Fibroblast of mammary gland (primary cell): ENCODE data around the gene GFI1B.

Experiments used
- DNase-seq: peaks from one replicate; pipeline ENCODE4 v3.0.0-alpha.2; 2010; ENCODE audit warnings: low read depth
- H3K4me3 ChIP-seq: 2 replicates; pipeline ENCODE4 v1.5.1; 2011; ENCODE audit warnings: low read depth, mild to moderate bottlenecking, low read length, moderate library complexity; ENCODE audit not compliant: control insufficient read depth
- TF ChIP-seq, protein P1 (sequence below): conservative IDR thresholded peaks from 2 replicates; pipeline ENCODE4 v1.5.1; 2011; ENCODE audit warnings: low read depth, low read length, inconsistent platforms; ENCODE audit not compliant: control insufficient read depth, insufficient read depth

Gene GFI1B

DNA sequence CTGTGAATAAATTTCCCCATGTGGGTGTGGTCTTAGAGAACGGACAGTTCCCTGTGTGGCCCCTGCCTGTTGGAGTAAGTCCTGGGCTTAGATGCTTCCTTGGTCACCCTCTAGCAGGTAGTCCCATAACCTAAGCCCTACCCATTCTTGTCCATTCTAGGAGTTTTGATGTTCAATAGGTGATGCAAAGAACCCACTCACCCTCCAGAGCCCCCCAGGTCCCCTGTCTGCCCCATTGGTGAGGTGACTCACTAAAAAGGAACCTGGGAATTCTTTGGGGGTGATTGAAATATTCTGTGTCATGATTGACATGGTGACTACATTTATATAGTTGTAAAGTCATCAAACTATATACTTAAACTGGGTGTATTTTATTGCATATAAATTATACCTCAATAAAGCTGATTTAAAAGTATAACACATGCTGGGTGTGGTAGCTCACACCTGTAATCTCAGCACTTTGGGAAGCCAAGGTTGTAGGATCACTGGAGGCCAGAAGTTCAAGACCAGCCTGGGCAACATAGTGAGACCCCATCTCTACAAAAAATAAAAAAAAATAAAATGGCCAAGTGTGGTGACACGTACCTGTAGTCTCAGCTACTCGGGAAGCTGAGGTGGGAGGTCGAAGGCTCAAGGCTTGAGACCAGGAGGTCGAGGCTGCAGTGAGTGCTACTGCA, 31.6 kb downstream of the GFI1B start:
- TF ChIP-seq, protein P1, sequence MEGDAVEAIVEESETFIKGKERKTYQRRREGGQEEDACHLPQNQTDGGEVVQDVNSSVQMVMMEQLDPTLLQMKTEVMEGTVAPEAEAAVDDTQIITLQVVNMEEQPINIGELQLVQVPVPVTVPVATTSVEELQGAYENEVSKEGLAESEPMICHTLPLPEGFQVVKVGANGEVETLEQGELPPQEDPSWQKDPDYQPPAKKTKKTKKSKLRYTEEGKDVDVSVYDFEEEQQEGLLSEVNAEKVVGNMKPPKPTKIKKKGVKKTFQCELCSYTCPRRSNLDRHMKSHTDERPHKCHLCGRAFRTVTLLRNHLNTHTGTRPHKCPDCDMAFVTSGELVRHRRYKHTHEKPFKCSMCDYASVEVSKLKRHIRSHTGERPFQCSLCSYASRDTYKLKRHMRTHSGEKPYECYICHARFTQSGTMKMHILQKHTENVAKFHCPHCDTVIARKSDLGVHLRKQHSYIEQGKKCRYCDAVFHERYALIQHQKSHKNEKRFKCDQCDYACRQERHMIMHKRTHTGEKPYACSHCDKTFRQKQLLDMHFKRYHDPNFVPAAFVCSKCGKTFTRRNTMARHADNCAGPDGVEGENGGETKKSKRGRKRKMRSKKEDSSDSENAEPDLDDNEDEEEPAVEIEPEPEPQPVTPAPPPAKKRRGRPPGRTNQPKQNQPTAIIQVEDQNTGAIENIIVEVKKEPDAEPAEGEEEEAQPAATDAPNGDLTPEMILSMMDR = no peak
- H3K4me3 ChIP-seq = no peak overlapping the region
- DNase-seq = no peak

DNA sequence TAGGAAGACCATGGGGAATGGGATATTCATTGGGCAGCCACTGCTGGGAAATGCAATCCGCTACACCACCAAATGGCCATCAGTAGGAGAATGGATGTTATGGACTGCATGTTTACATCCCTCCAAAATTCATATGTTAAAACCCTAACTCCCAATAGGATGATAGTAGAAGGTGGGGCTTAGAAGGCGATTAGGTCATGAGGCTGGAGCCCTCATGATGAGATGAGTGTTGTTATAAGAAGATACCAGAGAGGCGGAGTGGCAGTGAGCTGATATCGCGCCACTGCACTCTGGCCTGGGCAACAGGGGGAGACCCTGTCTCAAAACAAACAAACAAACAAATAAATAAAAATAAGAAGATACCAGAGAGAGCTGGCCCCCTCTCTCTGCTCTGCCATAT, 36.2 kb downstream of the GFI1B start:
- TF ChIP-seq, protein P1 = no peak
- no peak for DNase-seq
- no peak overlapping the region for H3K4me3 ChIP-seq

DNA sequence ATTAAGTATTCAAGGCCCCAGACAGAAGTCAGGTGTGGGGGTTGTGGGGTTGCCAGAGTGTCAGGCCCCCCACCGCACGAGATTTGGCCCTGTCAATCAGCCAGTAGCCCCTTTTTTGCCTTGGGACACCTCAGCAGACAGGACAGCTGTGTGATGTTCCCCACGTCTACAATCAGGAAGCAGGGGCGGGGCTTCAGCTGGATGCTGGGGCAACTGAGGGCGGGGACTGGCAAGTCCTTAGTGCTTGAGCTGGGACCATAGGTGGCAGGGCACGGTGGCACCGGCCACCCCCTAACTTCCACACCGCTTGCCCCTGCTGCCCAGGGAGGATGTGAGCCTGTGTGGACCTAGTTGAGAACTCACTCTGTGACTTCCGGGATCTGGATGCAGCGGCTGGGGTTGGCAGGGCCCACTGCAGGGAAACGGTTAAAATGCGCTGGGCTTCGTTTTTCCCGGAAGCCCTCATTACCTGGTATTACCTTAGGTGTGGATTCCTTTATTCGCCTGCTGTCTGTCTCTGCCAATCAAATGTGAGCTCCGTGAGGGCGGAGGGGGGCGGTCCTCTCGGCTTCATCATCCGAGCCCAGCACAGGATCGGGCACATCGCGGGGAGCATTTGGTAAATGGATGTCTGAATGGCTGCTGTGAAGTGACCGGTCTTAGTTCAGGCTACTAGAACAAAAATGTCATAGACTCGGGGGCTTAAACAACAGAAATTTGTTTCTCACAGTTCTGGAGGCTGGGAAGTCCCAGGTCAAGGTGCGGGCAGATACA, 44.8 kb downstream of the GFI1B start:
- DNase-seq = no peak
- H3K4me3 ChIP-seq = no peak overlapping the region
- TF ChIP-seq, protein P1 = no peak

DNA sequence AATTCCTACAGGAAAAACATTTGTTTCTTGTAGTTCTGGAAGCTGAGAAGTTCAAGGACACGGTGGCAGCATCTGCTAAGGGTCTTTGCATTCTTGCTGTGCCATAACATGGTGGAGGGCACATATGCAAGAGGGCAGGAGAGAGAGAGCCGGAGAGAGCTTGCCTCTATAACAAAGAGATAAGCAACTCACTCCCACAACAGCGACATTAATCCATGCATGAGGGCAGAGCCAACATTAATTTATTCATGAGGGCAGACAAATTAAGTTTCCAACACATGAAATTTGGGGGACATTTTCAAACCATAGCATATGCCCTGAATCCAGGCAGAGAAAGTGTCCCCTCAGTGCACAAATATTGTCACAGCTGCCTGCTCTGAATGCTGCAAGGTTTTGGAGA, 47.9 kb downstream of the GFI1B start:
- TF ChIP-seq, protein P1 = no peak
- no peak for DNase-seq
- H3K4me3 ChIP-seq = no peak overlapping the region

DNA sequence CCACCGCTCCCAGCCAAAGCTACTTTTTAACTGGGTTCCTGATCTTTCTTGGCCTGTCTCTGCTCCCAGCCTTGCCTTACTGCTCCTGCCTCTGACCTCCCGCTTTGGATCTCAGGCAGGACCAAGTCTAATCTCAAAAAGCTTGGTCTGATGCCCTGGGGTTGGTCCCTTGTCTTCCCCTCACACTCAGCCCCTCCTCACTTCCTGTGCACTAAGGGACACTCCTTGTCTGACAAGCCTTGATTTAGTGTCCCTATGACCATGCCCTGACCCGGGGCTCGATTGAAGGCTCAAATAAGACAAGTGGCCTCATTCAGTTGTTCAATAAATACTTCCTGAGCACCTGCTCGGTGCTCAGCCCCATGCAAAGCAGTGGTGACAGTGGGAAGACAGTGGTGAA, 48.6 kb downstream of the GFI1B start:
- TF ChIP-seq, protein P1 = no peak
- no peak for DNase-seq
- no peak overlapping the region for H3K4me3 ChIP-seq

DNA sequence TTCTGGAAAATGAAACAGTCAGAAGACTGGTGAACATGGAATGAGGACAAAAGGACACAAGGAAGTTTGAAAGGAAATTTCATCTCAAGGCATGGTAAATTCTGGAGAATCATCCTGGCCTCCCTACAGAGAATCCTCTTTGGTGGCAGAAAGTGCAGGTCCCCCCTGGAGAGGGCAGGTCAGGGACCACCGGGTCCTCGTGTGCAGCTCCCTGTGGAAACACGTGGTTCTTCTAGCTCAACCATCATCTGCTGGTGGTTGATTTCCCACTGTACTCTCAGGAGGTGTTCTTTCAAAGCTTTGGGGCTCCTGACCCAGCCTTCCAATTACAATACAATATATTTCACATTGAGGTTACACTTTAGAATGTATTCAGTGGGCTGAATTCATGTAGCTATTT, 49.7 kb downstream of the GFI1B start:
- H3K4me3 ChIP-seq = no peak overlapping the region
- TF ChIP-seq, protein P1 = no peak

More for the DNA sequence above, 49.7 kb downstream of the GFI1B start:
- DNase-seq = no peak
